ENCODE results near the gene GALNT14. TPM values are rescaled to one million over a fixed set of nuclear protein-coding genes. Genes with fewer than 3 reads are reported as not detected.

The GALNT14 gene
- total and polyA plus RNA-seq, 10 of the 15 experiments (the other 5 are each of a cell fraction or from before 2014, with no cell fraction given): 3.7 to 17.8 (median 6.0) TPM

DNA sequence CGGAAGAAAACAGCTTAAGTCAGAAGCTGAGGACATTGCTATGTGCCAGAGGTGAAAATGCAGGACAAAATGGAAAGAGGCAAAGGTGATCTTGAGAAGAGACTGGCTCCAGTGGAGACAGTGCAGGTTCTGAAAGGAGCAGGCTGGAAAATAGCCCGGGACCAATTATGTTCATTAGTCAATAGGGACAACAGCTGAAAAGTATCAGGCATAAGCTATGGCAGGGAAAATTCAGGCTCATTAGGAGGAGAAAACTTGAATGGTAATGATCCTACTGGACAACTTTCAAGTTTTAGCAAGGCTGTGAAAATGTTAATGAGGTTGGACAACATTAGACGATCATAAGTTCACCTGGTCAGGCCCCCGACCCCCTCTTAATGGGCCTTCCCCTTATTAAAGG lies 60.2 kb downstream of the GALNT14 start (continued):
- no peak for TF ChIP-seq REST (IDR thresholded peaks at IDR 0.05; ENCODE audit: low read depth, low read length)
- no peak for TF ChIP-seq SIN3A (IDR thresholded peaks at IDR 0.05; ENCODE audit: low read depth, low read length)

DNA sequence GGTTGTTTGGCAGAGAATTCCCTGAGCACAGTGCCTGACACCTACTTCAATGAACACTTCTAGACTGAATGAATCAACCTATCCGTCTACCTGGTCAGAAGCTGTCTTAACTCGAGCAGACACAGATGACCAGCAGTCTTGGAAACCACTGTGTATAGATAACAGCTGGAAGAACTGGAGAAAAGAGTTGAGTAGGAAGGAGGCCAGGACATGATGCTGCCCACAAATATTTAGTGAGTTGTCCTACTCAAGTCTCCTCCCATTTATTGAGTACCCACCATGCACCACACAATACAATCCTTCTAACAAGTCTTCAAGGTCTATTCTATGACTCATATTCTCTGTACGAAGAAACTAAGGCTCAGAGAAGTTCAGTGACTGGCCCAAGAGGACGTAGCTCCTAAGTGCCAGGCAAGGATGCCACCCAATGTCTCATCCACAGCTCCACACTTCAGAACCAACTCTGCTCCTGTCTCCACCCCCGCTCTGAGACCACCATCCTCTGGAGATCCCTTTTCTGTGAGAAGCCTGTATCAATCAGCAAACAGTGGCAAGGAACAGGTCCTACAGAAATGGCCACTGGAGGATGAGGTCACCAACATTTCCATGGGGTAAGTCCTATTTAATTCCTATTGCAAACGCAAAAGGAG lies 62.2 kb downstream of the GALNT14 start:
- DNase-seq (ENCODE audit: low read depth, low spot score): no peak
- SMC1A ChIA-PET (ENCODE audit: uncharacterized antibody, unreplicated experiment): no interaction called here
- H3K4me1 ChIP-seq (ENCODE audit: control insufficient read depth, insufficient read depth, low read length): no peaks in the 10 kb centered on the region
- no peak overlapping the region for H3K4me2 ChIP-seq (ENCODE audit: control insufficient read depth, insufficient read depth)
- H3K9me3 ChIP-seq (replicated peaks; ENCODE audit: control insufficient read depth, insufficient read depth, low read length): no peaks in the 10 kb centered on the region
- RAD21 ChIA-PET (ENCODE audit: unreplicated experiment): no interaction called here
- no peak overlapping the region for H3K4me3 ChIP-seq
- H3K27ac ChIP-seq (ENCODE audit: control insufficient read depth, insufficient read depth): no peak overlapping the region
- no peaks in the 10 kb centered on the region for H3K79me2 ChIP-seq (ENCODE audit: control insufficient read depth, insufficient read depth, low read length)
- BruUV-seq (replicated peaks): no TSS peak
- no peaks in the 10 kb centered on the region for H3K27me3 ChIP-seq (replicated peaks in 1 of 2; ENCODE audit: control insufficient read depth in 2 of 2, insufficient read depth in 2 of 2, low read length in 1 of 2)
- ATAC-seq: no peak
- WGBS (ENCODE audit: insufficient coverage, insufficient replicate concordance, low lambda C conversion rate, missing lambda C conversion rate): 0% methylated on average over 6 of the region's 6 CpGs
- POLR2A ChIA-PET: interaction anchor here (0.6 kb wide), 1 partner anchor 974 kb away, joined by 4 read pairs; no protein-coding TSS in a partner anchor
- FAIRE-seq: no peak
- no peak overlapping the region for H2AFZ ChIP-seq (ENCODE audit: control insufficient read depth, low read depth, low read length)
- CTCF ChIA-PET: no interaction called here
- no peaks in the 10 kb centered on the region for H4K20me1 ChIP-seq (ENCODE audit: control insufficient read depth, insufficient read depth)
- H3K36me3 ChIP-seq (ENCODE audit: control insufficient read depth in 2 of 2, insufficient read depth in 2 of 2, low read length in 1 of 2): no peaks in the 10 kb centered on the region
- in situ Hi-C loops (cut with MboI): no loop called here
- TF ChIP-seq SIX5 (IDR thresholded peaks at IDR 0.05; ENCODE audit: low read depth, low read length, severe bottlenecking): no peak
- no peak for TF ChIP-seq TCF7 (IDR thresholded peaks at IDR 0.05; ENCODE audit: borderline replicate concordance)
- no peak for TF ChIP-seq FOXK2 (IDR thresholded peaks at IDR 0.05)
- no peak overlapping the region for H3K9ac ChIP-seq (ENCODE audit: control insufficient read depth, insufficient read depth, low read length)
- intact Hi-C loops (cut with micrococcal nuclease; ENCODE audit: unreplicated experiment): no loop called here
